SK-N-SH (cell line): ENCODE measurements around the gene GADD45B. TPM values are rescaled to one million over a fixed set of nuclear protein-coding genes. Genes with fewer than 3 reads are reported as not detected.

Source experiments
- CTCF ChIA-PET: fragments of 300-600, 350-600 bp; formaldehyde crosslinking; extraction: SDS; loops from one replicate; lab custom pipeline; 2021; lab: Yijun Ruan, JAX
- POLR2A ChIA-PET: fragments of 350-600 bp; sonication (Branson Sonifier 250); formaldehyde crosslinking; extraction: SDS; loops from one replicate; lab custom pipeline; 2020; ENCODE audit warnings: antibody characterized with exemption, inconsistent platforms; lab: Yijun Ruan, JAX
- DNase-seq: peaks from one replicate; pipeline ENCODE4 v3.0.0; 2012
- H2AFZ ChIP-seq: fragments of 200-600 bp; sonication (generic); 2 replicates; pipeline ENCODE4 v1.8.1; 2016; ENCODE audit warnings: antibody characterized with exemption, mild to moderate bottlenecking, low read depth
- H3F3A ChIP-seq: fragments of 200-600 bp; sonication (generic); replicated peaks from 2 replicates; pipeline ENCODE3; 2016; ENCODE audit warnings: antibody characterized with exemption, mild to moderate bottlenecking; ENCODE audit not compliant: insufficient read depth
- H3K27ac ChIP-seq, 2 experiments: fragments of 200-500 bp in 1 of 2; fragments of 200-600 bp in 1 of 2; sonication (Bioruptor generic) in 1 of 2; sonication (generic), shearing (Covaris generic) in 1 of 2; 2 replicates each; pipeline versions ENCODE4 v1.5.1 to v1.6.1; 2014 to 2016; ENCODE audit warnings: low read depth in 2 of 2, inconsistent platforms in 1 of 2, low read length in 1 of 2, mild to moderate bottlenecking in 1 of 2, mixed read lengths in 1 of 2
- H3K27me3 ChIP-seq: fragments of 200-600 bp; sonication (generic), shearing (Covaris generic); 2 replicates; pipeline ENCODE4 v1.6.1; 2016; ENCODE audit warnings: mixed run types; ENCODE audit not compliant: insufficient read depth
- H3K36me3 ChIP-seq, 2 experiments: fragments of 200-500 bp in 1 of 2; fragments of 200-600 bp in 1 of 2; sonication (Bioruptor generic) in 1 of 2; sonication (generic) in 1 of 2; replicated peaks in 1 of 2; 2 replicates each; pipeline versions ENCODE3 to v1.5.1; 2014 to 2016; ENCODE audit warnings: low read length in 1 of 2, mild to moderate bottlenecking in 1 of 2; ENCODE audit not compliant: insufficient read depth in 2 of 2, control insufficient read depth in 1 of 2
- H3K4me1 ChIP-seq, 2 experiments: fragments of 200-500 bp in 1 of 2; fragments of 200-600 bp in 1 of 2; sonication (Bioruptor generic) in 1 of 2; sonication (generic), shearing (Covaris generic) in 1 of 2; 2 replicates each; pipeline versions ENCODE4 v1.5.1 to v1.6.1; 2014 to 2016; ENCODE audit warnings: low read depth in 1 of 2, low read length in 1 of 2, mixed run types in 1 of 2; ENCODE audit not compliant: insufficient read depth in 2 of 2, control insufficient read depth in 1 of 2
- H3K4me2 ChIP-seq: fragments of 200-600 bp; sonication (generic), shearing (Covaris generic); 2 replicates; pipeline ENCODE4 v1.6.1; 2017; ENCODE audit warnings: mixed run types
- H3K4me3 ChIP-seq, 2 experiments: fragments of 200-500 bp in 1 of 2; fragments of 200-600 bp in 1 of 2; sonication (Bioruptor generic) in 1 of 2; sonication (generic), shearing (Covaris generic) in 1 of 2; 2 replicates each; pipeline versions ENCODE4 v1.5.1 to v1.8.1; 2014 to 2016; ENCODE audit warnings: low read depth in 2 of 2, inconsistent platforms in 1 of 2, low read length in 1 of 2, mild to moderate bottlenecking in 1 of 2, mixed read lengths in 1 of 2, moderate library complexity in 1 of 2
- H3K79me2 ChIP-seq: fragments of 200-600 bp; sonication (generic); 2 replicates; pipeline ENCODE4 v1.8.1; 2017; ENCODE audit warnings: mild to moderate bottlenecking; ENCODE audit not compliant: insufficient read depth
- H3K9ac ChIP-seq: fragments of 200-600 bp; sonication (generic); 2 replicates; pipeline ENCODE4 v1.6.1; 2017; ENCODE audit warnings: mixed run types
- H3K9me2 ChIP-seq: fragments of 200-600 bp; sonication (generic); 2 replicates; pipeline ENCODE4 v1.6.1; 2017; ENCODE audit warnings: mixed run types
- H3K9me3 ChIP-seq: fragments of 200-600 bp; sonication (generic); 2 replicates; pipeline ENCODE4 v1.6.1; 2017; ENCODE audit warnings: mixed run types, mild to moderate bottlenecking, moderate library complexity
- H4K20me1 ChIP-seq: fragments of 200-600 bp; sonication (generic); 2 replicates; pipeline ENCODE4 v1.6.1; 2017; ENCODE audit warnings: mild to moderate bottlenecking, mixed run types; ENCODE audit not compliant: insufficient read depth
- CHD2 ChIP-seq: fragments of 150-350 bp; IDR thresholded peaks from 2 replicates; pipeline ENCODE4 v1.6.1; 2018; ENCODE audit warnings: low read length; ENCODE audit not compliant: partially characterized antibody
- CTCF ChIP-seq: fragments of 200-600 bp; sonication (generic); IDR thresholded peaks from 2 replicates; pipeline ENCODE4 v1.6.1; 2017; ENCODE audit warnings: antibody characterized with exemption, mild to moderate bottlenecking, moderate library complexity
- EZH2phosphoT487 ChIP-seq: fragments of 200-600 bp; sonication (generic); IDR thresholded peaks from 2 replicates; pipeline ENCODE4 v1.6.1; 2017; ENCODE audit warnings: low read depth, mixed run types, mild to moderate bottlenecking, antibody characterized with exemption, moderate library complexity, borderline replicate concordance
- FOSL2 ChIP-seq: IDR thresholded peaks from 2 replicates; pipeline ENCODE4 v1.4.0; 2012; ENCODE audit warnings: low read depth, mild to moderate bottlenecking, moderate library complexity, borderline replicate concordance
- IRF3 ChIP-seq: fragments of 150-350 bp; IDR thresholded peaks from 2 replicates; pipeline ENCODE4 v1.6.1; 2016; ENCODE audit warnings: mild to moderate bottlenecking, low read depth, low read length
- RCOR1 ChIP-seq: fragments of 150-350 bp; IDR thresholded peaks from 2 replicates; pipeline ENCODE4 v1.6.1; 2017; ENCODE audit warnings: antibody characterized with exemption, low read length
- REST ChIP-seq: IDR thresholded peaks from 2 replicates; pipeline ENCODE4 v1.6.1; 2012; ENCODE audit warnings: mild to moderate bottlenecking, low read depth, low read length, moderate library complexity
- WGBS: methylation state at CpG from one replicate; pipeline ENCODE4 v1.1.6; 2017; ENCODE audit warnings: low lambda C conversion rate; 5-methylcytosine and 5-hydroxymethylcytosine counted together
- polyA plus RNA-seq, 3 experiments: library from polyadenylated mRNA; depleted of rRNA; stranded (reverse); fragments of >200 nt; gene quantifications; 2 replicates each; pipeline ENCODE4 v1.2.3, GENCODE V29; 2012
- TF ChIP-seq, protein P1 (sequence below): fragments of 150-350 bp; IDR thresholded peaks from 2 replicates; pipeline ENCODE4 v1.6.1; 2017; ENCODE audit warnings: antibody characterized with exemption, low read length, low read depth, borderline replicate concordance
- TF ChIP-seq, protein P2 (sequence below): IDR thresholded peaks from 2 replicates; pipeline ENCODE4 v1.4.0; 2012; ENCODE audit warnings: low read depth, borderline replicate concordance

The GADD45B gene
- polyA plus RNA-seq, 1 of the 3 experiments (the other 2 are of a cell fraction), result 67.6 TPM

- peaks cover 92% of the 10 kb centered on the region for H3K79me2 ChIP-seq
- H3K4me3 ChIP-seq, result no peak overlapping the region
- H3K27me3 ChIP-seq, result no peaks in the 10 kb centered on the region
- ChIA-PET POLR2A (interaction anchor here (1.2 kb wide), 1 partner anchor 9 kb away, joined by 4 read pairs; no protein-coding TSS in a partner anchor), CTCF (interaction anchor here (2.0 kb wide), 1 partner anchor 11 kb away, joined by 5 read pairs; no protein-coding TSS in a partner anchor)
- WGBS, result 90% methylated on average over 2 of the region's 22 CpGs
- TF ChIP-seq IRF3 (no peak), FOSL2 (no peak), RCOR1 (no peak), CTCF (no peak), REST (no peak), CHD2 (no peak), EZH2phosphoT487 (no peak)
- TF ChIP-seq, protein P1, sequence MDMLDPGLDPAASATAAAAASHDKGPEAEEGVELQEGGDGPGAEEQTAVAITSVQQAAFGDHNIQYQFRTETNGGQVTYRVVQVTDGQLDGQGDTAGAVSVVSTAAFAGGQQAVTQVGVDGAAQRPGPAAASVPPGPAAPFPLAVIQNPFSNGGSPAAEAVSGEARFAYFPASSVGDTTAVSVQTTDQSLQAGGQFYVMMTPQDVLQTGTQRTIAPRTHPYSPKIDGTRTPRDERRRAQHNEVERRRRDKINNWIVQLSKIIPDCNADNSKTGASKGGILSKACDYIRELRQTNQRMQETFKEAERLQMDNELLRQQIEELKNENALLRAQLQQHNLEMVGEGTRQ, result no peak
- TF ChIP-seq, protein P2, sequence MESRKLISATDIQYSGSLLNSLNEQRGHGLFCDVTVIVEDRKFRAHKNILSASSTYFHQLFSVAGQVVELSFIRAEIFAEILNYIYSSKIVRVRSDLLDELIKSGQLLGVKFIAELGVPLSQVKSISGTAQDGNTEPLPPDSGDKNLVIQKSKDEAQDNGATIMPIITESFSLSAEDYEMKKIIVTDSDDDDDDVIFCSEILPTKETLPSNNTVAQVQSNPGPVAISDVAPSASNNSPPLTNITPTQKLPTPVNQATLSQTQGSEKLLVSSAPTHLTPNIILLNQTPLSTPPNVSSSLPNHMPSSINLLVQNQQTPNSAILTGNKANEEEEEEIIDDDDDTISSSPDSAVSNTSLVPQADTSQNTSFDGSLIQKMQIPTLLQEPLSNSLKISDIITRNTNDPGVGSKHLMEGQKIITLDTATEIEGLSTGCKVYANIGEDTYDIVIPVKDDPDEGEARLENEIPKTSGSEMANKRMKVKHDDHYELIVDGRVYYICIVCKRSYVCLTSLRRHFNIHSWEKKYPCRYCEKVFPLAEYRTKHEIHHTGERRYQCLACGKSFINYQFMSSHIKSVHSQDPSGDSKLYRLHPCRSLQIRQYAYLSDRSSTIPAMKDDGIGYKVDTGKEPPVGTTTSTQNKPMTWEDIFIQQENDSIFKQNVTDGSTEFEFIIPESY, result no peak
- H3K9ac ChIP-seq, result no peak overlapping the region
- no peaks in the 10 kb centered on the region for H3K9me3 ChIP-seq
- H4K20me1 ChIP-seq, result peaks cover 51% of the 10 kb centered on the region; the same call in 1 of the 2 replicates
- no peaks in the 10 kb centered on the region for H3K4me1 ChIP-seq
- H3K27ac ChIP-seq, result no peak overlapping the region
- H3K9me2 ChIP-seq, result no peaks in the 10 kb centered on the region
- H2AFZ ChIP-seq, result no peak overlapping the region
- H3K36me3 ChIP-seq, result peaks cover 3 to 17% of the 10 kb centered on the region in 2 experiments
- DNase-seq, result no peak
- H3F3A ChIP-seq, result no peaks in the 10 kb centered on the region
- no peak overlapping the region for H3K4me2 ChIP-seq
These were observed 32.7 kb upstream of the GADD45B start for GRCh38 chr19:2443116-2443784.
